ENCODE data around the gene COL24A1. TPM values are rescaled to one million over a fixed set of nuclear protein-coding genes. Genes with fewer than 3 reads are reported as not detected.
"Not testable (repeated sequence)": the region's sequence is repeated elsewhere in the genome, so short reads cannot be mapped to it uniquely, and the experiment has no call there.

The COL24A1 gene
- total RNA-seq, 2 experiments from 2014 or later: not detected

GRCh38 chr1:85824066-85824840 lies 332.3 kb downstream of the COL24A1 start:
- no peaks in the 10 kb centered on the region for H3K27me3 Mint-ChIP-seq
- CTCF ChIA-PET: no interaction called here
- DNase-seq (no peak), ATAC-seq (no peak)
- no peaks in the 10 kb centered on the region for H3K4me1 Mint-ChIP-seq
- H3K36me3 Mint-ChIP-seq (ENCODE audit: low read depth): no peaks in the 10 kb centered on the region
- H3K27ac Mint-ChIP-seq: no peak overlapping the region
- POLR2A ChIA-PET: no interaction called here
- intact Hi-C loops (cut with DNase I, micrococcal nuclease): no loop called here
- H3K9me3 Mint-ChIP-seq (ENCODE audit: low read depth): no peaks in the 10 kb centered on the region
- no peak overlapping the region for H3K4me3 Mint-ChIP-seq

GRCh38 chr1:85822696-85823095 lies 333.9 kb downstream of the COL24A1 start:
- no peaks in the 10 kb centered on the region for H3K9me3 Mint-ChIP-seq (ENCODE audit: low read depth)
- no peak for ATAC-seq

GRCh38 chr1:85818371-85818770 lies 338.2 kb downstream of the COL24A1 start:
- no peak for ATAC-seq
- H3K27me3 Mint-ChIP-seq: no peaks in the 10 kb centered on the region
- intact Hi-C loops (cut with DNase I, micrococcal nuclease): no loop called here
- no peaks in the 10 kb centered on the region for H3K36me3 Mint-ChIP-seq (ENCODE audit: low read depth)
- ChIA-PET CTCF (no interaction called here), POLR2A (no interaction called here)
- H3K4me1 Mint-ChIP-seq: no peaks in the 10 kb centered on the region
- H3K4me3 Mint-ChIP-seq: no peak overlapping the region
- H3K27ac Mint-ChIP-seq: no peak overlapping the region
- no peak for DNase-seq
- H3K9me3 Mint-ChIP-seq (ENCODE audit: low read depth): no peaks in the 10 kb centered on the region

More at GRCh38 chr1:85822696-85823095, 333.9 kb downstream of the COL24A1 start:
- no peak for DNase-seq
- ChIA-PET POLR2A (no interaction called here), CTCF (no interaction called here)
- Mint-ChIP-seq H3K4me3 (no peak overlapping the region), H3K27me3 (no peaks in the 10 kb centered on the region), H3K36me3 (ENCODE audit: low read depth) (no peaks in the 10 kb centered on the region), H3K4me1 (no peaks in the 10 kb centered on the region), H3K27ac (no peak overlapping the region)
- intact Hi-C loops (cut with DNase I, micrococcal nuclease): no loop called here

- no peak for DNase-seq
- no peak overlapping the region for H3K27ac Mint-ChIP-seq
- no peak for ATAC-seq
- H3K4me1 Mint-ChIP-seq: no peaks in the 10 kb centered on the region
- ChIA-PET CTCF (no interaction called here), POLR2A (no interaction called here)
- H3K27me3 Mint-ChIP-seq: no peaks in the 10 kb centered on the region
- H3K4me3 Mint-ChIP-seq: no peak overlapping the region
- intact Hi-C loops (cut with DNase I, micrococcal nuclease): no loop called here
- no peaks in the 10 kb centered on the region for H3K36me3 Mint-ChIP-seq (ENCODE audit: low read depth)
- no peaks in the 10 kb centered on the region for H3K9me3 Mint-ChIP-seq (ENCODE audit: low read depth)
These were observed 340.0 kb downstream of the COL24A1 start for GRCh38 chr1:85816606-85817005.

GRCh38 chr1:85815906-85816305 lies 340.7 kb downstream of the COL24A1 start:
- POLR2A ChIA-PET: no interaction called here
- Mint-ChIP-seq H3K4me1 (no peaks in the 10 kb centered on the region), H3K4me3 (no peak overlapping the region), H3K27ac (no peak overlapping the region), H3K36me3 (ENCODE audit: low read depth) (no peaks in the 10 kb centered on the region), H3K27me3 (no peaks in the 10 kb centered on the region), H3K9me3 (ENCODE audit: low read depth) (no peaks in the 10 kb centered on the region)
- intact Hi-C loops (cut with DNase I, micrococcal nuclease): no loop called here
- DNase-seq: no peak
- CTCF ChIA-PET: no interaction called here
- ATAC-seq: no peak

GRCh38 chr1:85806236-85806965 lies 350.2 kb downstream of the COL24A1 start:
- no peak for DNase-seq
- Mint-ChIP-seq H3K27me3 (no peaks in the 10 kb centered on the region), H3K4me1 (no peaks in the 10 kb centered on the region), H3K27ac (no peak overlapping the region), H3K9me3 (ENCODE audit: low read depth) (peaks cover 2% of the 10 kb centered on the region), H3K36me3 (ENCODE audit: low read depth) (no peaks in the 10 kb centered on the region), H3K4me3 (no peak overlapping the region)
- intact Hi-C loops (cut with DNase I, micrococcal nuclease): no loop called here
- no peak for ATAC-seq
- CTCF ChIA-PET: interaction anchor here (0.6 kb wide), 2 partner anchors 21 to 457 kb away, joined by 3 to 4 read pairs; no protein-coding TSS in a partner anchor
- POLR2A ChIA-PET: no interaction called here

GRCh38 chr1:85801520-85801919 lies 355.1 kb downstream of the COL24A1 start:
- CTCF ChIA-PET: interaction anchor here (0.7 kb wide), 1 partner anchor 217 kb away, joined by 4 read pairs; no protein-coding TSS in a partner anchor
- Mint-ChIP-seq H3K4me3 (no peak overlapping the region), H3K27ac (no peak overlapping the region), H3K9me3 (ENCODE audit: low read depth) (no peaks in the 10 kb centered on the region), H3K27me3 (no peaks in the 10 kb centered on the region), H3K36me3 (ENCODE audit: low read depth) (no peaks in the 10 kb centered on the region), H3K4me1 (no peaks in the 10 kb centered on the region)
- intact Hi-C loops (cut with DNase I, micrococcal nuclease): no loop called here
- POLR2A ChIA-PET: no interaction called here
- ATAC-seq (no peak), DNase-seq (no peak)

GRCh38 chr1:85799737-85800136 lies 356.8 kb downstream of the COL24A1 start:
- no peak overlapping the region for H3K27ac Mint-ChIP-seq
- H3K4me1 Mint-ChIP-seq: no peaks in the 10 kb centered on the region
- no peak for DNase-seq
- no peaks in the 10 kb centered on the region for H3K27me3 Mint-ChIP-seq
- ATAC-seq: no peak
- H3K9me3 Mint-ChIP-seq (ENCODE audit: low read depth): no peaks in the 10 kb centered on the region
- intact Hi-C loops (cut with DNase I, micrococcal nuclease): no loop called here
- H3K36me3 Mint-ChIP-seq (ENCODE audit: low read depth): no peaks in the 10 kb centered on the region
- ChIA-PET POLR2A (no interaction called here), CTCF (no interaction called here)
- H3K4me3 Mint-ChIP-seq: no peak overlapping the region

GRCh38 chr1:85798419-85798818 lies 358.2 kb downstream of the COL24A1 start:
- CTCF ChIA-PET: no interaction called here
- Mint-ChIP-seq H3K27me3 (no peaks in the 10 kb centered on the region), H3K4me1 (no peaks in the 10 kb centered on the region), H3K9me3 (ENCODE audit: low read depth) (no peaks in the 10 kb centered on the region), H3K36me3 (ENCODE audit: low read depth) (no peaks in the 10 kb centered on the region), H3K27ac (no peak overlapping the region), H3K4me3 (no peak overlapping the region)
- ATAC-seq: no peak
- intact Hi-C loops (cut with DNase I, micrococcal nuclease): no loop called here
- POLR2A ChIA-PET: no interaction called here
- no peak for DNase-seq

- H3K4me1 Mint-ChIP-seq; H3K4me3 Mint-ChIP-seq; CTCF ChIA-PET; intact Hi-C loops (cut with DNase I, micrococcal nuclease); POLR2A ChIA-PET; ATAC-seq; H3K9me3 Mint-ChIP-seq (ENCODE audit: low read depth); H3K27me3 Mint-ChIP-seq; H3K36me3 Mint-ChIP-seq (ENCODE audit: low read depth); H3K27ac Mint-ChIP-seq; DNase-seq: not testable (repeated sequence)
These were observed 379.6 kb downstream of the COL24A1 start for GRCh38 chr1:85777021-85777420.

- ChIA-PET CTCF (no interaction called here), POLR2A (no interaction called here)
- ATAC-seq: no peak
- Mint-ChIP-seq H3K9me3 (ENCODE audit: low read depth) (no peaks in the 10 kb centered on the region), H3K27me3 (no peaks in the 10 kb centered on the region), H3K36me3 (ENCODE audit: low read depth) (no peaks in the 10 kb centered on the region), H3K4me1 (no peaks in the 10 kb centered on the region), H3K27ac (no peak overlapping the region), H3K4me3 (no peak overlapping the region)
- no peak for DNase-seq
- intact Hi-C loops (cut with DNase I, micrococcal nuclease): no loop called here
These were observed 393.8 kb downstream of the COL24A1 start for GRCh38 chr1:85762804-85763203.

- no peaks in the 10 kb centered on the region for H3K4me1 Mint-ChIP-seq
- no peaks in the 10 kb centered on the region for H3K27me3 Mint-ChIP-seq
- no peak overlapping the region for H3K27ac Mint-ChIP-seq
- intact Hi-C loops (cut with DNase I, micrococcal nuclease): no loop called here
- no peaks in the 10 kb centered on the region for H3K36me3 Mint-ChIP-seq (ENCODE audit: low read depth)
- ATAC-seq (no peak), DNase-seq (no peak)
- POLR2A ChIA-PET: no interaction called here
- H3K4me3 Mint-ChIP-seq: no peak overlapping the region
- H3K9me3 Mint-ChIP-seq (ENCODE audit: low read depth): peaks cover 4% of the 10 kb centered on the region
- CTCF ChIA-PET: no interaction called here
These were observed 399.7 kb downstream of the COL24A1 start for GRCh38 chr1:85756864-85757263.
